COLO668 (cell line): ENCODE results near the gene PCSK2.

ENCODE experiments used
- DNase-seq: peaks from one replicate; lab custom pipeline; 2025; ENCODE audit not compliant: unreplicated experiment; lab: John Stamatoyannopoulos, UW

The PCSK2 gene

GRCh38 chr20:17502105-17502504 lies 275.3 kb downstream of the PCSK2 start:
- no peak for DNase-seq

GRCh38 chr20:17503301-17504065 lies 276.6 kb downstream of the PCSK2 start:
- DNase-seq, result no peak

GRCh38 chr20:17504066-17504897 lies 277.4 kb downstream of the PCSK2 start:
- DNase-seq, result no peak

GRCh38 chr20:17504898-17505635 lies 278.2 kb downstream of the PCSK2 start:
- no peak for DNase-seq

GRCh38 chr20:17505636-17506517 lies 279.0 kb downstream of the PCSK2 start:
- DNase-seq, result no peak

GRCh38 chr20:17507032-17507431 lies 280.2 kb downstream of the PCSK2 start:
- no peak for DNase-seq

GRCh38 chr20:17507531-17507930 lies 280.7 kb downstream of the PCSK2 start:
- DNase-seq, result no peak

- DNase-seq, result no peak
These were observed 281.9 kb downstream of the PCSK2 start for GRCh38 chr20:17508756-17509155.

- no peak for DNase-seq
These were observed 283.7 kb downstream of the PCSK2 start for GRCh38 chr20:17510548-17510947.

- DNase-seq, result no peak
These were observed 284.6 kb downstream of the PCSK2 start for GRCh38 chr20:17511401-17511800.

- DNase-seq, result no peak
These were observed 287.1 kb downstream of the PCSK2 start for GRCh38 chr20:17513939-17514338.

GRCh38 chr20:17515053-17515452 lies 288.2 kb downstream of the PCSK2 start:
- DNase-seq, result no peak

- no peak for DNase-seq
These were observed 291.7 kb downstream of the PCSK2 start for GRCh38 chr20:17518339-17519052.

GRCh38 chr20:17519606-17520285 lies 292.9 kb downstream of the PCSK2 start:
- DNase-seq, result no peak

- DNase-seq, result no peak
These were observed 293.7 kb downstream of the PCSK2 start for GRCh38 chr20:17520583-17520982.

GRCh38 chr20:17522528-17522927 lies 295.7 kb downstream of the PCSK2 start:
- DNase-seq, result no peak

GRCh38 chr20:17523326-17523725 lies 296.5 kb downstream of the PCSK2 start:
- no peak for DNase-seq

- no peak for DNase-seq
These were observed 297.7 kb downstream of the PCSK2 start for GRCh38 chr20:17524560-17524959.

GRCh38 chr20:17525132-17525531 lies 298.3 kb downstream of the PCSK2 start:
- no peak for DNase-seq
